ENCODE data around the gene SPATA31C2.
A peak's percentile ranks its signal among the peaks of the same experiment; 100 is the strongest.
"Not testable (repeated sequence)": the region's sequence is repeated elsewhere in the genome, so short reads cannot be mapped to it uniquely, and the experiment has no call there.

Gene SPATA31C2

DNA sequence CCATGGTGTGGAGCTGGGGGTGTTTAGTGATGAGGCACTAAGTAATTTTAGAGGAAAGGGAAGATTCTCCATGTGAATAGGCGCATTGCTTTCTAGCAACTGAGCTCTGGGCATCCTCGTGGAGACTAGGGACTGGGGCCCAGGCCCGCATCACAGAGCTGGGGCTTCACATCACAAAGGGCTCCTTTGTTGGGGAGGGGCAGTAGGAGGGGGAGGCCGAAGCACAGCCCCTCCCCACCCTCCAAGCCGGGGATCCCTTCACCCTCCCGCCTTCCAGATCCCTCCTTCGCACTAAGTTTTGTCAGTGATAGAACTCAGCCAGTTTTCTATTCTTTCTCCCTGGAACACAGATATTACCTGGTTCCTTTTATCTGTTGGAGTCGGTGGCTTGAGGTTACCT lies at the start of gene SPATA31C2:
TSS of gene SPATA31C2 (minus strand) at position 101 of the 400 bp plus-strand sequence. CDS start at position 72, 29 bp downstream.
- H3K4me3 ChIP-seq (replicated peaks in 1 of 2; ENCODE audit: low read depth in 2 of 2, low read length in 2 of 2); DNase-seq (ENCODE audit: low read depth in 2 of 2): not testable (repeated sequence)

DNA sequence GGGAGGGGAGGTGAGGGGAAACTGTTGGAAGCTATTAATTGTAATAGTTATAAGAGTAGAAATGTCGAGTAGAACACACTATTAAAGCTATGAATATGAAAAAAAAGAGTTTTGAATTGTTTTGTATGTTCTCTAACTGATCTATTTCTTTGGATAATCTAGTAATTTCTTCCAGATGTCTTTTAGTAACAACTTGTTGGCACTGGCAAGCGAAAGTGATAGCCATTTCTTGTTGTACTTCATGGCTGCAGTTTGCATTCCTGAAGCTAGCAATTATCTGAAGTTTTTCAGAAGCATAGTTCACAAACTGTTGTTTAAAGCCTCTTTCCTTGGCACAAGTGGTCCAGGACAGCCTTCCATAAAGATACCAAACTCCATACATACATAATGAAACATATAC lies 49.4 kb upstream of the SPATA31C2 start:
- DNase-seq (ENCODE audit: low read depth in 2 of 2), result peak in 1 of 2 donors; percentile 26
- TF ChIP-seq, protein P1, sequence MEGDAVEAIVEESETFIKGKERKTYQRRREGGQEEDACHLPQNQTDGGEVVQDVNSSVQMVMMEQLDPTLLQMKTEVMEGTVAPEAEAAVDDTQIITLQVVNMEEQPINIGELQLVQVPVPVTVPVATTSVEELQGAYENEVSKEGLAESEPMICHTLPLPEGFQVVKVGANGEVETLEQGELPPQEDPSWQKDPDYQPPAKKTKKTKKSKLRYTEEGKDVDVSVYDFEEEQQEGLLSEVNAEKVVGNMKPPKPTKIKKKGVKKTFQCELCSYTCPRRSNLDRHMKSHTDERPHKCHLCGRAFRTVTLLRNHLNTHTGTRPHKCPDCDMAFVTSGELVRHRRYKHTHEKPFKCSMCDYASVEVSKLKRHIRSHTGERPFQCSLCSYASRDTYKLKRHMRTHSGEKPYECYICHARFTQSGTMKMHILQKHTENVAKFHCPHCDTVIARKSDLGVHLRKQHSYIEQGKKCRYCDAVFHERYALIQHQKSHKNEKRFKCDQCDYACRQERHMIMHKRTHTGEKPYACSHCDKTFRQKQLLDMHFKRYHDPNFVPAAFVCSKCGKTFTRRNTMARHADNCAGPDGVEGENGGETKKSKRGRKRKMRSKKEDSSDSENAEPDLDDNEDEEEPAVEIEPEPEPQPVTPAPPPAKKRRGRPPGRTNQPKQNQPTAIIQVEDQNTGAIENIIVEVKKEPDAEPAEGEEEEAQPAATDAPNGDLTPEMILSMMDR (IDR thresholded peaks at IDR 0.05; ENCODE audit: low read depth, low read length), result no peak
- no peak overlapping the region for H3K4me3 ChIP-seq (replicated peaks in 1 of 2; ENCODE audit: low read depth in 2 of 2, low read length in 2 of 2)

DNA sequence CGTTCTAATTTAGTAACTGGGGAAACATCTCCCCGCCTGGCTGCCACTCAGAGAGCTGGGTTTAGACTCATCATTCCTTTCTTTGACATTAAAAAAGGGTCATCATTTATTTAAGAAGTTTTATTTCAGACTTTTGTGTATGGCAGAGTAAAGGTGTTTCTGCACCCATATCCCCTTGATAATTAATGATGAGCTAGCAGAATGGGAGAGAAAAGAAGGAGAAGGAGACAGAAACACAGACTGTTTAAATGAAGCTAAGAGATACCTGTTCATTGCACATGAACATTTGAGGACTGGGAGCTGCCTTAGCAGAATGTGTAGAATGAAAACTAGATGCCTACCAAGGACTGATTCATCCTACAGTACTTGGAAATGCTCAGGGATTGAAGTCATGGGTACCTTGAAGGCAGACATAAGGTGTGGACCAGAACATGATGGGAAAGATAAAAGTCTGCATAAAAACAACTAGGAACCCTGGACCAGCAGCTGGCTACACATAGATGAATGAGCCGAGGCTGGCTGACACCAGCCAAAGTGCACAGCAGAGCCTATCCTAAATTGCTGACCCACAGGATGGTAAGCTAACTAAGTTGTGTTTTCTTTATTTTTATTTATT lies 48.3 kb upstream of the SPATA31C2 start:
- TF ChIP-seq, protein P1 (IDR thresholded peaks at IDR 0.05; ENCODE audit: low read depth, low read length), result no peak
- H3K4me3 ChIP-seq (replicated peaks in 1 of 2; ENCODE audit: low read depth in 2 of 2, low read length in 2 of 2), result no peak overlapping the region
- no peak for DNase-seq (ENCODE audit: low read depth in 2 of 2)

DNA sequence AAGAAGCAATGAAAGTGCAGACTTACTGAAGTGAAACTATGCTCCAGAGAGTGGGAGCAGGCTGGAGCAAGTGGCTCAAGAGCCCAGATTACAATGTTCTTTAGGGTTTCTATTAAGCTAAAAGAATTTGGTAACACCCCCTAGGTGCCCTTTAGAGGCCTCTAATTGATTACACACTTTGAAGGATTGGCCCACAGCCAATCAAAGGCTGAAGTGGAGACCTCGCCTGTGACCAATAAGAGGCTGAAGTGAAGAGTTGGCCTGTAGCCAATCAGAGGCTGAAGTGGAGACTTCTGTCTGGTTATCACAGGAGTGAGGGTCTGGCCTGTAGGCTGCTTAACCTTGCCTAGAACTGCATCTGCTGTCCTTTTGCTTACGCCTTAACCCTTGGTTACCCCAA lies 46.7 kb upstream of the SPATA31C2 start:
- no peak overlapping the region for H3K4me3 ChIP-seq (replicated peaks in 1 of 2; ENCODE audit: low read depth in 2 of 2, low read length in 2 of 2)
- TF ChIP-seq, protein P1 (IDR thresholded peaks at IDR 0.05; ENCODE audit: low read depth, low read length), result no peak
- DNase-seq (ENCODE audit: low read depth in 2 of 2), result no peak

DNA sequence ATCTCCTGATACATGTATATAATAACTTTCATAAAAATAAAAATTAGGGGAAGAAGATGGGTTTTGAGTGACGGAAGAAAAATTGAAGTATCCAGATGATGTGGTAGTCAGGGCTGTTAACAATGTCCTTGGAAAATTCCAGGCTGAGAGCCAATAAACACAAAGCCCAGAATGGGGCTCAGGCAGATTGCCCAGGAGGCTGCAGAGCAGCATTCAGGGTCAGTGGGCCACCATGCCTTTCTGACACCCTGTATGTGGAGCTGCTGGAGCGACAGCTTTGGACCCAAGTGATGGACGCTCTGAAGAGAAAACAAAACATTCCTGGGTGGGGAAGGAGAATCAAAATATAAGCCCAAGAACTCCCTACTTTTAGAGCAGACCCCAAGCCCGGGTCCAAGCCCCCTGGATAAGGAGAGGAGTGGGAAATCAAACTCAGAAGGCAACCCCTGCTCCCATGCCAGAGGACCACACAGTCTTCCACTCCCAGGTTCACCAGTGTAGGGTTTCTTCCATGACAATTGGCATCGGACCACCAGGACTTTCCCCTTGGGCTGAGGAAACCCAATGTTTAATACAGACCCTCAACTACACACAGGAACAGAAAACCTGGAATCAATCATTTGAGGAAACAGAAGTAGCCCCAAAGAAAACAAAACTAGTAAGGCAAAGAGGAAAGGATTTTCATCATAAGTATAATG lies 45.7 kb upstream of the SPATA31C2 start:
- no peak for DNase-seq (ENCODE audit: low read depth in 2 of 2)
- no peak overlapping the region for H3K4me3 ChIP-seq (replicated peaks in 1 of 2; ENCODE audit: low read depth in 2 of 2, low read length in 2 of 2)
- TF ChIP-seq, protein P1 (IDR thresholded peaks at IDR 0.05; ENCODE audit: low read depth, low read length), result no peak

DNA sequence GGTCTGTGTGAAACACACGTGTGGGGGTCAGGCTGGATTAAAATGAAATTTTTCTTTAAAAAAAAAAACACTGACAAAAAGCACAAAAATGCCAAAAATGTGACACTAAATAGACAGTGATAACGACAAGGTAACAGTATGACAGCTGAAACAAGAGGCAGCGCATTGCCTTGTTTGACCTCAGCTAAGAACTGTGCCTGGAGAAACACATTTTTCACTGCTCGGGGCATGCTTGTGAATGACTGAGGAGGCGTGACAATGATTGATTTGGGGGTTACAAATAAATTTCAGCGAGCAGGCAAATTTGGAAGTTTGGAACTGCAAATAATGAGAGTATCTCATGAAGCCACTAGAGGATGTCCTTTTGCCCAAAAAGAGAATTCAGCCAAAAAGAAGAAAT lies 44.2 kb upstream of the SPATA31C2 start:
- no peak for DNase-seq (ENCODE audit: low read depth in 2 of 2)
- H3K4me3 ChIP-seq (replicated peaks in 1 of 2; ENCODE audit: low read depth in 2 of 2, low read length in 2 of 2), result no peak overlapping the region
- TF ChIP-seq, protein P1 (IDR thresholded peaks at IDR 0.05; ENCODE audit: low read depth, low read length), result no peak

DNA sequence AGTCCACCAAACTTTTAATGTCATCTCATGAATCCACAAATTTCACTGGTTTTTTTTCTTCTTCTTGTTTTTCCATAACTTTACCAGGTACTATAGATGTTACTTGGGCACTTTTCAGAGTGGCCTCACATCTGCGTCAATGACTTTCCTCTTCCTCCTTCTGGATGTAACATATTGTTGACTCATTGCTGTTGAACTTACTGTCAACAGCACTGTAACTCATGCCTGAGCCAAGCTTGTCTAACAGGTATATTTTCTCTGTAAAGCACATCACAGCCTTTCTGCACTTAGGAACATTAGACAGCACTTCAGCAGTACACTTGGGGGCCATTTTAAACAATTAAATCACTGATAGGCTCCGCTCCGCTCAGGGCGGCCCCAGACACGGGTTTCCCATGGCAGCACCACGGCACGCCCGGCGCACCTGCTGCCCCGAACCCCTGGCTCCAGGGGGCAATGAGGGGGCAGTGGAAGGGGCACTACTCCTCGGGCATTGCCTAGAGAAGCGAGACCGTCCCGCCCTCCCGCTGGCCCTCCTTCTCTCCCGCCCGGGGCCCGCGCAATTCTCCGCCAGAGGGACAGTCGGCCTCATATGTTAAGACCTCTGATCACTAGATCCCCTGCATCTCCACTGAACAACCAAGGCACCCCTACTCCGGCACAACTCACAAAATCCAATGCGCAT lies 41.9 kb upstream of the SPATA31C2 start:
- TF ChIP-seq, protein P1 (IDR thresholded peaks at IDR 0.05; ENCODE audit: low read depth, low read length), result no peak
- DNase-seq (ENCODE audit: low read depth in 2 of 2), result no peak
- no peak overlapping the region for H3K4me3 ChIP-seq (replicated peaks in 1 of 2; ENCODE audit: low read depth in 2 of 2, low read length in 2 of 2)

Measured in cardiac fibroblast (primary cell).